Kidney (tissue), 14 donors: ENCODE measurements around the gene SPTB. TPM values are rescaled to one million over a fixed set of nuclear protein-coding genes. Genes with fewer than 3 reads are reported as not detected.

Experiments
- DNase-seq, 5 donors: peaks; one replicate each; pipeline ENCODE4 v3.0.0-alpha.2; 2013 to 2020
- FAIRE-seq: peaks from 2 replicates; lab custom pipeline; 2012; peaks lifted over from hg19 to GRCh38; lab: Jason Lieb, UNC
- H3K27ac ChIP-seq, 2 donors: one replicate each; pipeline ENCODE4 v1.7.0; 2013; ENCODE audit warnings: low read depth in 2 of 2, low read length in 2 of 2, inconsistent platforms in 1 of 2
- H3K27me3 ChIP-seq: one replicate; pipeline ENCODE4 v1.7.1; 2013; ENCODE audit warnings: low read length, inconsistent platforms; ENCODE audit not compliant: control insufficient read depth, insufficient read depth
- H3K36me3 ChIP-seq, 3 donors: one replicate each; pipeline versions ENCODE4 v1.7.0 to v1.7.1; 2013; ENCODE audit warnings: low read length in 3 of 3, control low read depth in 1 of 3, inconsistent platforms in 1 of 3; ENCODE audit not compliant: insufficient read depth in 3 of 3, control insufficient read depth in 2 of 3
- H3K4me1 ChIP-seq, 3 donors: one replicate each; pipeline versions ENCODE4 v1.7.0 to v1.7.1; 2013; ENCODE audit warnings: low read length in 3 of 3, inconsistent platforms in 1 of 3, low read depth in 1 of 3; ENCODE audit not compliant: control insufficient read depth in 2 of 3, insufficient read depth in 2 of 3
- H3K4me3 ChIP-seq, 3 donors: one replicate each; pipeline versions ENCODE4 v1.7.0 to v1.8.1; 2013; ENCODE audit warnings: low read length in 3 of 3, control low read depth in 1 of 3, inconsistent platforms in 1 of 3
- H3K9ac ChIP-seq, 3 donors: one replicate each; pipeline versions ENCODE4 v1.7.0 to v1.7.1; 2013; ENCODE audit warnings: low read length in 3 of 3, control low read depth in 1 of 3, inconsistent platforms in 1 of 3
- H3K9me3 ChIP-seq, 3 donors: one replicate each; pipeline versions ENCODE4 v1.7.0 to v1.7.1; 2013; ENCODE audit warnings: low read length in 3 of 3, control low read depth in 1 of 3, inconsistent platforms in 1 of 3; ENCODE audit not compliant: control insufficient read depth in 2 of 3, insufficient read depth in 1 of 3
- CTCF ChIP-seq: IDR thresholded peaks from 3 replicates; pipeline ENCODE4 v1.5.1; 2012; ENCODE audit warnings: mild to moderate bottlenecking, moderate library complexity, borderline replicate concordance; ENCODE audit not compliant: insufficient read depth; ENCODE audit errors: extremely low read depth
- intact Hi-C: fragments of 100-400 bp; cut with DNase I; formaldehyde crosslinking; loops from one replicate; pipeline ENCODE4 v1.11.1; 2022
- polyA plus RNA-seq: library from polyadenylated mRNA; stranded (reverse); fragments of 350-450 nt; fragmentation: Illumina TruSeq; extraction: RNeasy Lipid Tissue Mini Kit (QIAGEN cat#74804); gene quantifications from one replicate; pipeline ENCODE4 v1.2.3, GENCODE V29; 2014; ENCODE audit warnings: low read depth, low replicate concordance; ENCODE audit not compliant: insufficient read depth
- total RNA-seq: library from RNA; stranded (reverse); fragmentation: NEBNext Ultra II Directional; extraction: Animal tissue kit (Norgen Biotek cat#: 25700); gene quantifications from one replicate; pipeline ENCODE4 v1.2.1, GENCODE V29; 2021
- donor health status: control.
- donor health status: control.
- donor health status: control.
- donor health status: control.
- donor health status: control.
- donor health status: DM: yes; HTN: yes; CAD: no.
- donor health status: Normal renal cell carcinoma (clear cell type).

The SPTB gene
- total and polyA plus RNA-seq, 2 donors from 2014 or later, result 1.7 to 2.2 TPM

- DNase-seq, result no peak
- Histone ChIP-seq H3K4me1 (peaks cover 0 to 11% (median 9%) of the 10 kb centered on the region in 3 donors), H3K9ac (no peak overlapping the region), H3K36me3 (no peaks in the 10 kb centered on the region), H3K9me3 (no peaks in the 10 kb centered on the region), H3K4me3 (no peak overlapping the region), H3K27ac (no peak overlapping the region), H3K27me3 (no peaks in the 10 kb centered on the region)
- intact Hi-C loops, result no loop called here
- TF ChIP-seq CTCF, result no peak
- FAIRE-seq, result no peak
Observed at GRCh38 chr14:64912261-64912660, 32.6 kb upstream of the SPTB start.

GRCh38 chr14:64910847-64911495 is 31.3 kb upstream of the SPTB start:
- no peak for FAIRE-seq
- H3K36me3 ChIP-seq, result no peaks in the 10 kb centered on the region

GRCh38 chr14:64906022-64906421 is 26.3 kb upstream of the SPTB start:
- FAIRE-seq, result no peak
- Histone ChIP-seq H3K9me3 (no peaks in the 10 kb centered on the region), H3K4me1 (no peaks in the 10 kb centered on the region), H3K27me3 (no peaks in the 10 kb centered on the region), H3K27ac (no peak overlapping the region), H3K4me3 (no peak overlapping the region), H3K9ac (no peak overlapping the region), H3K36me3 (no peaks in the 10 kb centered on the region)
- no peak for DNase-seq
- intact Hi-C loops, result no loop called here
- TF ChIP-seq CTCF, result no peak

More at GRCh38 chr14:64910847-64911495, 31.3 kb upstream of the SPTB start:
- H3K27ac ChIP-seq, result no peak overlapping the region
- H3K9ac ChIP-seq, result no peak overlapping the region
- peak; percentile 30 for TF ChIP-seq CTCF
- H3K4me3 ChIP-seq, result no peak overlapping the region
- intact Hi-C loops, result no loop called here
- no peaks in the 10 kb centered on the region for H3K9me3 ChIP-seq
- H3K4me1 ChIP-seq, result peaks cover 0 to 10% (median 9%) of the 10 kb centered on the region in 3 donors
- no peaks in the 10 kb centered on the region for H3K27me3 ChIP-seq
- peak in 2 of 5 donors; percentile 14 to 19 for DNase-seq
